NCI-H187 (cell line): Measurements from ENCODE around the gene CCR8.

Source experiments
- DNase-seq, 2 experiments: peaks; one replicate each; lab custom pipeline; 2025; lab: John Stamatoyannopoulos, UW

The CCR8 gene, protein sequence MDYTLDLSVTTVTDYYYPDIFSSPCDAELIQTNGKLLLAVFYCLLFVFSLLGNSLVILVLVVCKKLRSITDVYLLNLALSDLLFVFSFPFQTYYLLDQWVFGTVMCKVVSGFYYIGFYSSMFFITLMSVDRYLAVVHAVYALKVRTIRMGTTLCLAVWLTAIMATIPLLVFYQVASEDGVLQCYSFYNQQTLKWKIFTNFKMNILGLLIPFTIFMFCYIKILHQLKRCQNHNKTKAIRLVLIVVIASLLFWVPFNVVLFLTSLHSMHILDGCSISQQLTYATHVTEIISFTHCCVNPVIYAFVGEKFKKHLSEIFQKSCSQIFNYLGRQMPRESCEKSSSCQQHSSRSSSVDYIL

GRCh38 chr3:39329493-39329892 lies at the start of gene CCR8:
Gene CCR8 (plus strand): TSS chr3:39329709. CDS start chr3:39332332, 2,623 bp downstream.
- DNase-seq: no peak

GRCh38 chr3:39279745-39280517 lies 49.6 kb upstream of the CCR8 start, which contains the start of gene CX3CR1:
Gene CX3CR1 (minus strand): TSS chr3:39280036. CDS start chr3:39266509, 13,527 bp downstream.
- no peak for DNase-seq

DNA sequence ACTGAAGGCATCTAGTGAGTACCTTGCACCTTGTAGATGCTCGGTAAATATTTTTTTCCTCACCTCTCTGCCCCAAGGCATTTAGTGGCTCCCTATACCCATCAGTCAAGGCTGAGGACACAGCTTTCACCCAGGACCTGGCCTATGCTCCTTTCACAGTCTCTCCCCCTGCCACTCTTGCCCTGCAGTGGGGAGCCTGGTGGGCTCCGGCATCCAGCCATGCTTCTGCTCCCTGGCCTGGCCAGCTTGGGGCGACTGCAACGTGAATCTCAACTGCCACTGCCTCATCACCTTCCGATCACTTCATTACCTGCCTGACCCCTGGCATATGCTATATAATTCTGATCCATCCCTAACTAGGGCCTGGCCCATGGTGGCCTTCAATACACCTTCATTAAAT lies 48.9 kb upstream of the CCR8 start:
- DNase-seq: no peak

DNA sequence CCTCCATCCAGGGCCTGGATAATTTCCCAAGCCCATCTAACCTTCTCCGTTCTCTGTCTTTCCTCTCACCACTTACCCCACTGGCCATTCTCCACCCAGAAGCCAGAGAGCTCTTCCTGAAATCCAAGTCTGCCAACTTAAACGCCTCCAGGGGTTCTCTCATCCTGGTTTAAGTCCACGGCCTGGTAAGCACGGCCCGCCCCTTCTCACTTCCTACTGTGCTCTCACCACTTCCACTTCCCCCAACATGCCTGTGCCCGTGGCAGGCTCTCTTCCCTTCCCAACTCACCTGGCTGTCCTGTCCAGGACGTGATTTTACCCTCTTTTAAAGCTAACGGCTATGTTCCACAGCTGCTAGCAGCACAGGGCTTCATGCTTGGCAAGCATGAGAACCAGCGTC lies 48.0 kb upstream of the CCR8 start:
- DNase-seq: no peak

DNA sequence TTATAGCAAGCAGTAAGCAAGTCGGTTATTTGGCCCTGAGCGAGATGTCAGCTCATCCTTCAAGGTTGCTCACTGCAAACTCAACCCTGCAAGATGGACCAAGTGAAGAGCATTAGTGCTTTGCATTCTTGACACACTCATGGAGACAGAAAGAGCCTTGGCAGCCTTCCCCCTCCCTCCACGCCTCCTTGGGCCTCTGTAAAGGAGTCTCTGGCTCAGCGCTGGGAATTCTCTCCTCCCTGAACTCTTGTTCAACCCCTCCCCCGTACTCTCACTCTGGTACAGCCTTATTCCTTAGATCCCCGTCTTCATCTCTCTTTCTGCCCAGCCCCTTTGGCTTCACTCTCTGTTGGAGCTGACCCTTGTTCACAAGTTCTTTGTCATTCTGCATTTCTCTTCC lies 47.5 kb upstream of the CCR8 start:
- no peak for DNase-seq

DNA sequence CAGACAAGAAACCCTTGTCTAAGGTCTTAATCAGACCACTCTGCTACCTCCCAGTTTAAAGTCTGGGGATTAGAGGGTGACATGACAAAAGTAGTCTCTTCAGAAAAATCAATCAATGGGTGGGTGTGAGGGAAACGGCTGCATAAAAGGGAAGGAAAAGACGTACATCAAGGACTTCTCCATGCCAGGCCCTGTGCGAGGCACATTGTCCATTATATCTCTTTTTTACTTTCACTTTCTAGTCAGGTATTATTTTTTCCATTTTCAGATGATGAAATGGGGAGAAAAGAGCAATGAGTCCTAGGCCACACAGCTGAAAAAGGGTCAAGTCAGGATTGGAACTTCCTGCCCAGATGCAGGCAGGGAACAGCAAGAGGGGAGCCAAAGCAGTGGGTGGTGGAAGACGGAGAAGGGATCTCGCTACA lies 45.0 kb upstream of the CCR8 start:
- DNase-seq: no peak

GRCh38 chr3:39285332-39285731 lies 44.2 kb upstream of the CCR8 start:
- no peak for DNase-seq

GRCh38 chr3:39286771-39287170 lies 42.7 kb upstream of the CCR8 start:
- DNase-seq: no peak

GRCh38 chr3:39287216-39288164 lies 42.0 kb upstream of the CCR8 start:
- no peak for DNase-seq

GRCh38 chr3:39288300-39288808 lies 41.2 kb upstream of the CCR8 start:
- DNase-seq: peak in 1 of 2 experiments; percentile 41

- DNase-seq: no peak
These were observed 40.4 kb upstream of the CCR8 start for GRCh38 chr3:39289107-39289506.

DNA sequence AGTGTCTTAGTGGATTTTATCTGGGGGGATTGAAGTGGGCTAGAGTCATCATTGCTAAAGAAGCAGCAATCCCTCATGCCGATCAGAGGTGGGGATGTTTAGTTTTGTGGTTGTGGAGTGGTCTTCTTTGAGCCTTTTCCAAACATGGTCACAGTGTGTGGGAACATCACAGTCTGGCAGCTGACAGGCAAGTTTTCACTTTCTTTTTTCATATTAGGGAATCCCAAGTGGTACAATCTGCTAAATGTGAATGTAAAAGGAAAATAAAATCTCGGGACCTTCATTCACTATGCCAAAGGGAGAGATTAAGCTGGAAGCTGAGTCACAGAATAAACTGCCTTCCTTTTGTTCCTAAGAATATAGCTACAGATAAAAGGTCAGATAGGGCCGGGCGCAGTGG lies 39.3 kb upstream of the CCR8 start:
- DNase-seq: no peak

- DNase-seq: peak; percentile 9 to 34
These were observed 37.6 kb upstream of the CCR8 start for GRCh38 chr3:39291903-39292329.

DNA sequence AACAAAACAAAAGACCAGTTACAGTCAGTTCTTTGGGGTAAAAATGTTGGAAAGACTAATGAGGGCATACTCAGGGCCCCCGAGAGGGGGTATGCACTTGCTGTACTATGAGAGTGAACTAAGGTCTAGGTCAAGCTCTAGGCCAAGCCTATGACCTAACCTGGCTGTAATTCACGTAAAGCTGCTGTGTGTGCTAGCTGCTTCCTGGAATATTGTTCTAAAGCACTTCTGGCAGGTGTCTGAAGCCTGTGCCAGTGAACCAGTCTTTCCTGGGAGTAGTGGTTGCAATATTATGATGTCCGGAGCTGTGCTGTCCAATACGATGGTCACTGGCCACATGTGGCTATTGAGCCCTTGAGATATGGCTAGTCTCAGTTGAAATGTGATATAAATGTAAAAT lies 36.5 kb upstream of the CCR8 start:
- no peak for DNase-seq

GRCh38 chr3:39294446-39295183 lies 34.9 kb upstream of the CCR8 start:
- no peak for DNase-seq

GRCh38 chr3:39295184-39295775 lies 34.2 kb upstream of the CCR8 start:
- no peak for DNase-seq

DNA sequence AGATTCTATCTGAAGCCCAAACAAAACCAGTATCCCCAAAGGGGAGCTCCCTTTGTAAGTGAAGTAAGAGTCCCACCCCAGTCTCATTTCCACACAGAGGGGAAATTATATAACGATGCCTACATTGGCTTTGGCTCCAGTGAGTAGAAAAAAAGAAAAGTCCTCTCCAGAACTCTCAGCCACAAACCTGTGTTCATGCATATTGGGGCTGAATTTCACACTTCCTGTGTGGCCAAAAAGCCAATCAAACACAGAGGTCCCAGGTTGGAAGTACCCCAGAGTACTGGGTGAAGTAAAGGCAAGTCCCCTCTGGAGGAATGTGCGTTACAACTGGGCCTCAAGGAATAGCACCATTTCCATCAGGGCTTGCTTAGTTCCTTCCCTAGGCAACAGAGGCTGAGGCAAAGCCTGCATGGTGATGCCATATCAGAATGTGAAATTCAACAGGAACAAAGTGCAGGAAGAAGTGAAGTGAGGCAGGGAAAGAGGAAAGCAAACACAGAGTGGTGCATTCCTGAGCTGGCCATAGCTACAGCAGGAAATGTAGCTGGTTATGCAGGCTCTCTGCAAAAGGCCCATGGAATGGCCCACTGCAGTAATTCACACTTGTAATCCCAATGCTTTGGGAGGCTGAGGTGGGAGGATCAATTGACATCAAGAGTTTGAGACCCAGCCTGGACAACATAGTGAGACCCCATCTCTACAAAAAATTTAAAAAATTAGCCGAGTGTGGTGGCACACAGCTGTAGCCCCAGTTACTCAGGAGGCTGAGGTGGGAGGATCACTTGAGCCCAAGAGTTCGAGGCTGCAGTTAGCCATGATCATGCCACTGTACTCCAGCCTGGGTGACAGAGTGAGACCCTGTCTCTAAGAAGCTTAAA lies 33.1 kb upstream of the CCR8 start:
- no peak for DNase-seq

- no peak for DNase-seq
These were observed 30.2 kb upstream of the CCR8 start for GRCh38 chr3:39299279-39299678.

DNA sequence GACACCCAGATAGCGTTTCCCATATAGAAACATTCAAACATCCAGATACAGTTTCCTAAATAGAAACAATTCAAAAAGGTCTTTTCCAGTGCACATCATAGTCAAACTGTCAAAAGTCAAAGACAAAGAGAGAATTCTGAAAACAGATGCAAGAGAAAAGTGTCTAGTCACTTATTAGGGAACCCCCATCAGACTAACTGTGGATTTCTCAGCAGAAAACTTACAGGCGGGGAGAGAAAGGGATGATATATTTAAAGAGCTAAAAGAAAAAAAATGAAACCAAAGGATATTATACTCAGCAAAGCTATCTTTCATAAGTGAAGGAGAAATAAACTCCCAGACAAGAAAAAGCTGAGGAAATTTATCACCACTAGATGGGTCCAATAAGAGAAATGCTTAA lies 27.3 kb upstream of the CCR8 start:
- no peak for DNase-seq

DNA sequence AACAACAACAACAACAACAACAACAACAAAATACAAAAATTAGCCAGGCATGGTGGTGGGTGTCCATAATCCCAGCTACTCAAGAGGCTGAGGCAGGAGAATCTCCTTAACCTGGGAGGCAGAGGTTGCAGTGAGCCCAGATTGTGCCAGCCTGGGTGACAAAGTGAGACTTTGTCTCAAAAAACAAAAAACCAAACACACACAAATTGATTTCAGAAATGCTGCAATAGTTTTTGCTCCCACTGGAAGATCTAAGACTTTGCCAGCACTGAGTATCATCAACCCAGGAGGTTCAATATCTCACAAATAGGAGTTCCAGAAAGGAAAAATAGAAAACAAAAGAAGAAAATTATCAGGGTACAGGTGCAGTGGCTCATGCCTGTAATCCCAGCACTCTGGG lies 16.2 kb upstream of the CCR8 start:
- no peak for DNase-seq
